OCI-LY7 (cell line): ENCODE measurements around the gene ERBIN. TPM values are rescaled to one million over a fixed set of nuclear protein-coding genes. Genes with fewer than 3 reads are reported as not detected.

Source experiments
- BruUV-seq: library from RNA; stranded (reverse); fragments of 400-500 nt; replicated peaks from 2 replicates; lab custom pipeline; 2021; lab: Mats Ljungman, UMichigan
- CTCF ChIA-PET: fragments of 300-600 bp; sonication (Branson Sonifier 250); formaldehyde crosslinking; loops from one replicate; lab custom pipeline; 2022; ENCODE audit warnings: antibody characterized with exemption; ENCODE audit not compliant: unreplicated experiment; lab: Charles Lee
- POLR2A ChIA-PET: fragments of 300-600 bp; sonication (Branson Sonifier 250); formaldehyde crosslinking; loops from one replicate; lab custom pipeline; 2022; ENCODE audit warnings: antibody characterized with exemption; lab: Charles Lee
- DNase-seq: peaks from one replicate; pipeline ENCODE4 v3.0.0-alpha.2; 2015; ENCODE audit warnings: low spot score
- H2AFZ ChIP-seq: fragments of 200-600 bp; sonication (generic), shearing (Covaris generic); 2 replicates; pipeline ENCODE4 v1.6.1; 2014; ENCODE audit warnings: mild to moderate bottlenecking, antibody characterized with exemption, low read length, moderate library complexity
- H3K27ac ChIP-seq: fragments of 200-600 bp; sonication (generic); 2 replicates; pipeline ENCODE4 v1.5.1; 2014; ENCODE audit warnings: mixed run types, low read depth, mild to moderate bottlenecking, moderate library complexity, low read length, inconsistent platforms; ENCODE audit not compliant: poor library complexity, severe bottlenecking
- H3K36me3 ChIP-seq: fragments of 200-600 bp; sonication (generic); 2 replicates; pipeline ENCODE4 v1.6.1; 2014; ENCODE audit warnings: mild to moderate bottlenecking, antibody characterized with exemption, low read length, moderate library complexity, mixed read lengths; ENCODE audit not compliant: insufficient read depth
- H3K4me1 ChIP-seq: fragments of 200-600 bp; sonication (generic); 2 replicates; pipeline ENCODE4 v1.5.1; 2014; ENCODE audit warnings: mild to moderate bottlenecking, low read length; ENCODE audit not compliant: insufficient read depth, poor library complexity, severe bottlenecking
- H3K4me2 ChIP-seq: fragments of 200-600 bp; sonication (generic); 2 replicates; pipeline ENCODE4 v1.6.1; 2014; ENCODE audit warnings: mild to moderate bottlenecking, low read length
- H3K4me3 ChIP-seq: fragments of 200-600 bp; sonication (generic); 2 replicates; pipeline ENCODE4 v1.5.1; 2014; ENCODE audit warnings: mild to moderate bottlenecking, low read depth, low read length; ENCODE audit not compliant: poor library complexity, severe bottlenecking
- H3K79me2 ChIP-seq: fragments of 200-600 bp; sonication (generic); 2 replicates; pipeline ENCODE4 v1.6.1; 2016; ENCODE audit warnings: low read depth, mild to moderate bottlenecking, low read length, moderate library complexity, mixed read lengths; ENCODE audit not compliant: insufficient read depth
- H3K9me2 ChIP-seq: fragments of 200-600 bp; sonication (generic); 2 replicates; pipeline ENCODE4 v1.6.1; 2016; ENCODE audit warnings: mild to moderate bottlenecking, low read length, mixed read lengths; ENCODE audit not compliant: insufficient read depth
- H3K9me3 ChIP-seq: fragments of 200-600 bp; sonication (generic); 2 replicates; pipeline ENCODE4 v1.6.1; 2014; ENCODE audit warnings: mild to moderate bottlenecking, mixed run types, low read length, mixed read lengths
- H4K20me1 ChIP-seq: fragments of 200-600 bp; sonication (generic); 2 replicates; pipeline ENCODE4 v1.6.1; 2014; ENCODE audit warnings: mild to moderate bottlenecking, antibody characterized with exemption, low read length, moderate library complexity, mixed read lengths; ENCODE audit not compliant: insufficient read depth
- CTCF ChIP-seq: fragments of 200-600 bp; sonication (generic); conservative IDR thresholded peaks from 2 replicates; pipeline ENCODE4 v1.5.1; 2014; ENCODE audit warnings: mild to moderate bottlenecking, antibody characterized with exemption, low read length, moderate library complexity, mixed read lengths
- EZH2phosphoT487 ChIP-seq: fragments of 200-600 bp; sonication (generic); IDR thresholded peaks from 2 replicates; pipeline ENCODE4 v1.6.1; 2018; ENCODE audit warnings: low read depth, borderline replicate concordance, mild to moderate bottlenecking, mixed run types, antibody characterized with exemption, low read length, moderate library complexity, mixed read lengths
- intact Hi-C: fragments of 100-400 bp; cut with micrococcal nuclease; formaldehyde crosslinking; loops from one replicate; pipeline ENCODE4 v1.10.0; 2022; ENCODE audit not compliant: unreplicated experiment
- total RNA-seq, 2 experiments: library from RNA; depleted of rRNA in 1 of 2; stranded (reverse); fragments of >200 nt in 1 of 2; shearing (Covaris generic) in 1 of 2; gene quantifications; 2 replicates each; pipeline ENCODE4 v1.2.3, GENCODE V29; 2014 to 2022

The ERBIN gene
- total RNA-seq, 2 experiments from 2014 or later, result 84.5 to 132 TPM

GRCh38 chr5:65907135-65907534, 19.2 kb upstream of the ERBIN start:
- H3K36me3 ChIP-seq, result no peaks in the 10 kb centered on the region
- ChIA-PET POLR2A (interaction anchor here (0.6 to 1.1 kb wide), 3 partner anchors 10 to 291 kb away, joined by 3 read pairs; no protein-coding TSS in a partner anchor), CTCF (no interaction called here)
- H3K79me2 ChIP-seq, result no peaks in the 10 kb centered on the region
- no peak for TF ChIP-seq EZH2phosphoT487
- no peak for TF ChIP-seq CTCF
- H3K9me3 ChIP-seq, result no peaks in the 10 kb centered on the region
- H2AFZ ChIP-seq, result no peak overlapping the region
- intact Hi-C loops, result no loop called here
- no peak overlapping the region for H3K4me2 ChIP-seq
- DNase-seq, result no peak
- BruUV-seq, result no TSS peak
- H4K20me1 ChIP-seq, result no peaks in the 10 kb centered on the region
- H3K4me1 ChIP-seq, result no peaks in the 10 kb centered on the region
- no peak overlapping the region for H3K27ac ChIP-seq
- H3K4me3 ChIP-seq, result no peak overlapping the region
- H3K9me2 ChIP-seq, result no peaks in the 10 kb centered on the region

GRCh38 chr5:65910711-65911110, 15.7 kb upstream of the ERBIN start:
- Histone ChIP-seq H3K4me2 (no peak overlapping the region), H4K20me1 (no peaks in the 10 kb centered on the region), H3K4me3 (no peak overlapping the region), H2AFZ (no peak overlapping the region), H3K27ac (no peak overlapping the region), H3K9me2 (no peaks in the 10 kb centered on the region), H3K36me3 (no peaks in the 10 kb centered on the region), H3K9me3 (no peaks in the 10 kb centered on the region), H3K4me1 (no peaks in the 10 kb centered on the region), H3K79me2 (no peaks in the 10 kb centered on the region)
- no peak for TF ChIP-seq CTCF
- TF ChIP-seq EZH2phosphoT487, result no peak
- no TSS peak for BruUV-seq
- POLR2A ChIA-PET, result interaction anchor here (0.5 to 0.6 kb wide), 2 partner anchors 13 to 28 kb away, joined by 3 to 4 read pairs; no protein-coding TSS in a partner anchor
- no peak for DNase-seq
- CTCF ChIA-PET, result no interaction called here
- intact Hi-C loops, result no loop called here

GRCh38 chr5:65912311-65912710, 14.1 kb upstream of the ERBIN start:
- ChIA-PET POLR2A (interaction anchor here (0.5 to 0.9 kb wide), 3 partner anchors 25 to 147 kb away, joined by 3 to 4 read pairs (median 3); no protein-coding TSS in a partner anchor), CTCF (no interaction called here)
- H4K20me1 ChIP-seq, result no peaks in the 10 kb centered on the region
- no peak overlapping the region for H3K4me3 ChIP-seq
- DNase-seq, result no peak
- no peaks in the 10 kb centered on the region for H3K9me2 ChIP-seq
- no peak for TF ChIP-seq EZH2phosphoT487
- no peak for TF ChIP-seq CTCF
- no peaks in the 10 kb centered on the region for H3K79me2 ChIP-seq
- H2AFZ ChIP-seq, result no peak overlapping the region
- H3K27ac ChIP-seq, result no peak overlapping the region
- H3K36me3 ChIP-seq, result no peaks in the 10 kb centered on the region
- H3K4me2 ChIP-seq, result no peak overlapping the region
- intact Hi-C loops, result no loop called here
- H3K9me3 ChIP-seq, result no peaks in the 10 kb centered on the region
- H3K4me1 ChIP-seq, result peaks cover 14% of the 10 kb centered on the region
- no TSS peak for BruUV-seq
